ENCODE results near the gene DOK6.

The DOK6 gene

GRCh38 chr18:69487488-69488394, 87.1 kb downstream of the DOK6 start:
- Histone ChIP-seq H3K9me3 (no peaks in the 10 kb centered on the region), H3K9ac (no peak overlapping the region), H3K27me3 (no peaks in the 10 kb centered on the region), H3K27ac (no peak overlapping the region), H3K4me2 (no peak overlapping the region), H3K36me3 (no peaks in the 10 kb centered on the region), H3K4me3 (no peak overlapping the region), H4K20me1 (no peaks in the 10 kb centered on the region), H3K4me1 (no peaks in the 10 kb centered on the region)
- no peak for TF ChIP-seq Cebpa-rat (IDR thresholded peaks at IDR 0.05)

GRCh38 chr18:69490072-69490471, 89.4 kb downstream of the DOK6 start:
- TF ChIP-seq Cebpa-rat (IDR thresholded peaks at IDR 0.05), result no peak
- Histone ChIP-seq H3K4me3 (no peak overlapping the region), H4K20me1 (no peaks in the 10 kb centered on the region), H3K4me1 (no peaks in the 10 kb centered on the region), H3K9me3 (peaks cover 5% of the 10 kb centered on the region), H3K36me3 (no peaks in the 10 kb centered on the region), H3K9ac (no peak overlapping the region), H3K4me2 (no peak overlapping the region), H3K27ac (no peak overlapping the region), H3K27me3 (no peaks in the 10 kb centered on the region)

- TF ChIP-seq Cebpa-rat (IDR thresholded peaks at IDR 0.05), result no peak
- Histone ChIP-seq H3K9me3 (peaks cover 12% of the 10 kb centered on the region), H3K27me3 (no peaks in the 10 kb centered on the region), H3K4me2 (no peak overlapping the region), H3K36me3 (no peaks in the 10 kb centered on the region), H3K4me3 (no peak overlapping the region), H3K27ac (no peak overlapping the region), H3K9ac (no peak overlapping the region), H3K4me1 (no peaks in the 10 kb centered on the region), H4K20me1 (no peaks in the 10 kb centered on the region)
Observed at GRCh38 chr18:69490813-69491212, 90.1 kb downstream of the DOK6 start.

- no peak overlapping the region for H3K4me3 ChIP-seq
- no peaks in the 10 kb centered on the region for H3K27me3 ChIP-seq
- no peak overlapping the region for H3K27ac ChIP-seq
- TF ChIP-seq Cebpa-rat (IDR thresholded peaks at IDR 0.05), result no peak
- H3K9ac ChIP-seq, result no peak overlapping the region
- no peaks in the 10 kb centered on the region for H3K4me1 ChIP-seq
- peaks cover 17% of the 10 kb centered on the region for H3K9me3 ChIP-seq
- no peaks in the 10 kb centered on the region for H3K36me3 ChIP-seq
- no peaks in the 10 kb centered on the region for H4K20me1 ChIP-seq
- H3K4me2 ChIP-seq, result no peak overlapping the region
Observed at GRCh38 chr18:69491576-69491975, 90.9 kb downstream of the DOK6 start.

GRCh38 chr18:69492861-69493260, 92.2 kb downstream of the DOK6 start:
- no peak overlapping the region for H3K27ac ChIP-seq
- H3K36me3 ChIP-seq, result no peaks in the 10 kb centered on the region
- no peak overlapping the region for H3K4me2 ChIP-seq
- H3K9me3 ChIP-seq, result peaks cover 17% of the 10 kb centered on the region
- no peaks in the 10 kb centered on the region for H3K4me1 ChIP-seq
- H3K27me3 ChIP-seq, result no peaks in the 10 kb centered on the region
- no peak for TF ChIP-seq Cebpa-rat (IDR thresholded peaks at IDR 0.05)
- no peak overlapping the region for H3K9ac ChIP-seq
- H4K20me1 ChIP-seq, result no peaks in the 10 kb centered on the region
- H3K4me3 ChIP-seq, result no peak overlapping the region

- no peak overlapping the region for H3K4me2 ChIP-seq
- TF ChIP-seq Cebpa-rat (IDR thresholded peaks at IDR 0.05), result no peak
Observed at GRCh38 chr18:69494841-69495240, 94.2 kb downstream of the DOK6 start.

GRCh38 chr18:69495338-69495737, 94.7 kb downstream of the DOK6 start:
- H4K20me1 ChIP-seq, result no peaks in the 10 kb centered on the region
- no peak overlapping the region for H3K27ac ChIP-seq
- H3K4me3 ChIP-seq, result no peak overlapping the region
- H3K27me3 ChIP-seq, result no peaks in the 10 kb centered on the region
- no peak for TF ChIP-seq Cebpa-rat (IDR thresholded peaks at IDR 0.05)
- H3K36me3 ChIP-seq, result no peaks in the 10 kb centered on the region
- H3K4me1 ChIP-seq, result no peaks in the 10 kb centered on the region
- H3K9me3 ChIP-seq, result peaks cover 17% of the 10 kb centered on the region
- no peak overlapping the region for H3K9ac ChIP-seq
- H3K4me2 ChIP-seq, result no peak overlapping the region

More at GRCh38 chr18:69494841-69495240, 94.2 kb downstream of the DOK6 start:
- no peak overlapping the region for H3K27ac ChIP-seq
- no peak overlapping the region for H3K9ac ChIP-seq
- H3K4me3 ChIP-seq, result no peak overlapping the region
- H3K27me3 ChIP-seq, result no peaks in the 10 kb centered on the region
- H3K36me3 ChIP-seq, result no peaks in the 10 kb centered on the region
- H3K4me1 ChIP-seq, result no peaks in the 10 kb centered on the region
- peaks cover 17% of the 10 kb centered on the region for H3K9me3 ChIP-seq
- H4K20me1 ChIP-seq, result no peaks in the 10 kb centered on the region

- no peak overlapping the region for H3K27ac ChIP-seq
- no peaks in the 10 kb centered on the region for H3K36me3 ChIP-seq
- no peaks in the 10 kb centered on the region for H4K20me1 ChIP-seq
- H3K4me1 ChIP-seq, result no peaks in the 10 kb centered on the region
- no peak for TF ChIP-seq Cebpa-rat (IDR thresholded peaks at IDR 0.05)
- peaks cover 17% of the 10 kb centered on the region for H3K9me3 ChIP-seq
- H3K4me3 ChIP-seq, result no peak overlapping the region
- H3K27me3 ChIP-seq, result no peaks in the 10 kb centered on the region
- no peak overlapping the region for H3K9ac ChIP-seq
- no peak overlapping the region for H3K4me2 ChIP-seq
Observed at GRCh38 chr18:69495841-69496533, 95.3 kb downstream of the DOK6 start.

- Histone ChIP-seq H3K4me3 (no peak overlapping the region), H3K36me3 (no peaks in the 10 kb centered on the region), H3K27ac (no peak overlapping the region), H3K4me2 (no peak overlapping the region), H3K9ac (no peak overlapping the region), H3K4me1 (no peaks in the 10 kb centered on the region), H3K27me3 (no peaks in the 10 kb centered on the region), H4K20me1 (no peaks in the 10 kb centered on the region), H3K9me3 (no peaks in the 10 kb centered on the region)
- no peak for TF ChIP-seq Cebpa-rat (IDR thresholded peaks at IDR 0.05)
Observed at GRCh38 chr18:69518989-69519388, 118.3 kb downstream of the DOK6 start.

- Histone ChIP-seq H3K4me3 (no peak overlapping the region), H4K20me1 (no peaks in the 10 kb centered on the region), H3K9ac (no peak overlapping the region), H3K4me2 (no peak overlapping the region), H3K27me3 (no peaks in the 10 kb centered on the region), H3K36me3 (no peaks in the 10 kb centered on the region), H3K4me1 (no peaks in the 10 kb centered on the region), H3K9me3 (no peaks in the 10 kb centered on the region), H3K27ac (no peak overlapping the region)
- no peak for TF ChIP-seq Cebpa-rat (IDR thresholded peaks at IDR 0.05)
Observed at GRCh38 chr18:69523582-69523981, 122.9 kb downstream of the DOK6 start.
